A673 (cell line): ENCODE data around the gene C3orf18. TPM values are rescaled to one million over a fixed set of nuclear protein-coding genes. Genes with fewer than 3 reads are reported as not detected.

Source experiments
- BruUV-seq: library from RNA; stranded (reverse); fragments of 400-500 nt; replicated peaks from 2 replicates; lab custom pipeline; 2021; lab: Mats Ljungman, UMichigan
- CTCF ChIA-PET: fragments of 300-600 bp; sonication (Branson Sonifier 250); formaldehyde crosslinking; loops from one replicate; lab custom pipeline; 2022; ENCODE audit warnings: antibody characterized with exemption; lab: Charles Lee
- POLR2A ChIA-PET: fragments of 300-600 bp; sonication (Branson Sonifier 250); formaldehyde crosslinking; loops from one replicate; lab custom pipeline; 2022; ENCODE audit warnings: antibody characterized with exemption; ENCODE audit not compliant: low non-redundant PET; lab: Charles Lee
- DNase-seq: peaks from one replicate; pipeline ENCODE4 v3.0.0-alpha.2; 2015; ENCODE audit warnings: low spot score
- H3K27ac ChIP-seq: fragments of 200-600 bp; sonication (generic); 2 replicates; pipeline ENCODE4 v1.5.1; 2016; ENCODE audit warnings: mixed run types, low read depth, mild to moderate bottlenecking, mixed read lengths, antibody characterized with exemption, low read length; ENCODE audit not compliant: poor library complexity, severe bottlenecking
- H3K27me3 ChIP-seq: fragments of 200-600 bp; sonication (generic); replicated peaks from 2 replicates; pipeline ENCODE4 v1.6.1; 2017; ENCODE audit warnings: mixed run types, low read depth, mild to moderate bottlenecking, mixed read lengths, antibody characterized with exemption, low read length; ENCODE audit not compliant: insufficient read depth, poor library complexity
- H3K36me3 ChIP-seq: fragments of 200-600 bp; sonication (generic); 2 replicates; pipeline ENCODE4 v1.6.1; 2016; ENCODE audit warnings: mixed run types, mild to moderate bottlenecking, mixed read lengths, antibody characterized with exemption, low read length; ENCODE audit not compliant: insufficient read depth, poor library complexity, severe bottlenecking
- H3K4me1 ChIP-seq: fragments of 200-600 bp; sonication (generic); 2 replicates; pipeline ENCODE4 v1.6.1; 2017; ENCODE audit warnings: mixed run types, mild to moderate bottlenecking, mixed read lengths, antibody characterized with exemption, low read length; ENCODE audit not compliant: insufficient read depth, poor library complexity, severe bottlenecking
- H3K4me3 ChIP-seq: fragments of 200-600 bp; sonication (generic); 2 replicates; pipeline ENCODE4 v1.5.1; 2016; ENCODE audit warnings: low read depth, mixed run types, mild to moderate bottlenecking, mixed read lengths, low read length; ENCODE audit not compliant: poor library complexity, severe bottlenecking
- H3K9me3 ChIP-seq: fragments of 200-600 bp; sonication (generic); 2 replicates; pipeline ENCODE4 v1.6.1; 2016; ENCODE audit warnings: mixed run types, low read depth, mild to moderate bottlenecking, mixed read lengths, antibody characterized with exemption, low read length; ENCODE audit not compliant: poor library complexity, severe bottlenecking
- CTCF ChIP-seq: fragments of 300-800, 200-600 bp; sonication (generic); conservative IDR thresholded peaks from 2 replicates; pipeline ENCODE4 v1.5.1; 2017; ENCODE audit warnings: low read depth, mild to moderate bottlenecking, antibody characterized with exemption, low read length, moderate library complexity, mixed read lengths
- EZH2 ChIP-seq: fragments of 200-600 bp; sonication (generic); IDR thresholded peaks from 2 replicates; pipeline ENCODE4 v1.6.1; 2017; ENCODE audit warnings: borderline replicate concordance, low read depth, mild to moderate bottlenecking, mixed read lengths, antibody characterized with exemption, low read length; ENCODE audit not compliant: poor library complexity, severe bottlenecking
- intact Hi-C: fragments of 100-400 bp; cut with micrococcal nuclease; formaldehyde crosslinking; loops from one replicate; pipeline ENCODE4 v1.10.0; 2022; ENCODE audit not compliant: unreplicated experiment
- total RNA-seq: library from RNA; stranded (reverse); gene quantifications from 2 replicates; pipeline ENCODE4 v1.2.3, GENCODE V29; 2021

Gene C3orf18
- total RNA-seq, 1 experiment from 2014 or later = 1.5 TPM

- Histone ChIP-seq H3K36me3 (no peaks in the 10 kb centered on the region), H3K27ac (no peak overlapping the region), H3K4me1 (no peaks in the 10 kb centered on the region), H3K27me3 (no peaks in the 10 kb centered on the region), H3K9me3 (no peaks in the 10 kb centered on the region), H3K4me3 (no peak overlapping the region)
- intact Hi-C loops = loop anchor here (5.0 kb wide), 1 partner anchor 94 kb away; the partner anchor contains the start of gene CISH
- ChIA-PET CTCF (no interaction called here), POLR2A (no interaction called here)
- TF ChIP-seq CTCF (no peak), EZH2 (no peak)
- no peak for DNase-seq
- no TSS peak for BruUV-seq
These were observed 49.1 kb downstream of the C3orf18 start for GRCh38 chr3:50518436-50518835.

- no TSS peak for BruUV-seq
- no peaks in the 10 kb centered on the region for H3K9me3 ChIP-seq
- ChIA-PET CTCF (no interaction called here), POLR2A (no interaction called here)
- TF ChIP-seq CTCF = no peak
- no peak for TF ChIP-seq EZH2
- no peak overlapping the region for H3K4me3 ChIP-seq
- no peaks in the 10 kb centered on the region for H3K36me3 ChIP-seq
- no peak overlapping the region for H3K27ac ChIP-seq
- no peak for DNase-seq
- H3K27me3 ChIP-seq = no peaks in the 10 kb centered on the region
- no peaks in the 10 kb centered on the region for H3K4me1 ChIP-seq
- intact Hi-C loops = loop anchor here (5.0 kb wide), 1 partner anchor 95 kb away; the partner anchor contains the start of gene CISH
These were observed 49.8 kb downstream of the C3orf18 start for GRCh38 chr3:50517721-50518206.

GRCh38 chr3:50516440-50516871, 51.1 kb downstream of the C3orf18 start:
- no peaks in the 10 kb centered on the region for H3K9me3 ChIP-seq
- no peak overlapping the region for H3K4me3 ChIP-seq
- TF ChIP-seq CTCF = no peak
- ChIA-PET CTCF (no interaction called here), POLR2A (no interaction called here)
- no peaks in the 10 kb centered on the region for H3K4me1 ChIP-seq
- no TSS peak for BruUV-seq
- DNase-seq = no peak
- H3K36me3 ChIP-seq = no peaks in the 10 kb centered on the region
- no peaks in the 10 kb centered on the region for H3K27me3 ChIP-seq
- H3K27ac ChIP-seq = no peak overlapping the region
- intact Hi-C loops = loop anchor here (5.0 kb wide), 1 partner anchor 96 kb away; the partner anchor contains the start of gene CISH
